Esophagus (tissue), 2 donors: ENCODE data around the gene CCDC87. TPM values are rescaled to one million over a fixed set of nuclear protein-coding genes. Genes with fewer than 3 reads are reported as not detected.
A peak's percentile ranks its signal among the peaks of the same experiment; 100 is the strongest.
"Not testable (repeated sequence)": the region's sequence is repeated elsewhere in the genome, so short reads cannot be mapped to it uniquely, and the experiment has no call there.

Source experiments
- H3K27ac ChIP-seq, 2 donors: one replicate each; pipeline ENCODE4 v1.5.1; 2013; ENCODE audit warnings: low read depth in 2 of 2, mild to moderate bottlenecking in 2 of 2, inconsistent platforms in 1 of 2, low read length in 1 of 2, moderate library complexity in 1 of 2
- H3K27me3 ChIP-seq, 2 donors: one replicate each; pipeline ENCODE4 v1.6.1; 2013; ENCODE audit warnings: low read length in 2 of 2, control low read depth in 1 of 2, mild to moderate bottlenecking in 1 of 2; ENCODE audit not compliant: insufficient read depth in 2 of 2, control insufficient read depth in 1 of 2
- H3K36me3 ChIP-seq, 2 donors: one replicate each; pipeline ENCODE4 v1.6.1; 2013; ENCODE audit warnings: low read length in 1 of 2; ENCODE audit not compliant: control insufficient read depth in 2 of 2, insufficient read depth in 2 of 2
- H3K4me1 ChIP-seq, 2 donors: one replicate each; pipeline ENCODE4 v1.6.1; 2013; ENCODE audit warnings: low read length in 1 of 2; ENCODE audit not compliant: control insufficient read depth in 2 of 2, insufficient read depth in 2 of 2
- H3K4me3 ChIP-seq, 2 donors: one replicate each; pipeline ENCODE4 v1.5.1; 2013; ENCODE audit warnings: low read length in 2 of 2, mild to moderate bottlenecking in 2 of 2, low read depth in 1 of 2, moderate library complexity in 1 of 2
- H3K9me3 ChIP-seq, 2 donors: one replicate each; pipeline ENCODE4 v1.6.1; 2013; ENCODE audit warnings: mild to moderate bottlenecking in 2 of 2, low read depth in 1 of 2, low read length in 1 of 2, moderate library complexity in 1 of 2; ENCODE audit not compliant: control insufficient read depth in 2 of 2, insufficient read depth in 1 of 2
- WGBS, 2 donors: extraction: QIAGEN DNeasy Blood & Tissue Kit; methylation state at CpG; one replicate each; pipeline ENCODE4 v1.1.7; 2013; 5-methylcytosine and 5-hydroxymethylcytosine counted together
- polyA plus RNA-seq, 2 donors: library from polyadenylated mRNA; stranded (reverse); fragments of 200-250 nt; gene quantifications; one replicate each; pipeline ENCODE4 v1.2.3, GENCODE V29; 2013
- donor health status: healthy with polysubstance abuse.
- donor health status: Bipolar disorder and iron deficiency.

The CCDC87 gene
- polyA plus RNA-seq, 2 donors = 0.09 to 0.12 TPM

DNA sequence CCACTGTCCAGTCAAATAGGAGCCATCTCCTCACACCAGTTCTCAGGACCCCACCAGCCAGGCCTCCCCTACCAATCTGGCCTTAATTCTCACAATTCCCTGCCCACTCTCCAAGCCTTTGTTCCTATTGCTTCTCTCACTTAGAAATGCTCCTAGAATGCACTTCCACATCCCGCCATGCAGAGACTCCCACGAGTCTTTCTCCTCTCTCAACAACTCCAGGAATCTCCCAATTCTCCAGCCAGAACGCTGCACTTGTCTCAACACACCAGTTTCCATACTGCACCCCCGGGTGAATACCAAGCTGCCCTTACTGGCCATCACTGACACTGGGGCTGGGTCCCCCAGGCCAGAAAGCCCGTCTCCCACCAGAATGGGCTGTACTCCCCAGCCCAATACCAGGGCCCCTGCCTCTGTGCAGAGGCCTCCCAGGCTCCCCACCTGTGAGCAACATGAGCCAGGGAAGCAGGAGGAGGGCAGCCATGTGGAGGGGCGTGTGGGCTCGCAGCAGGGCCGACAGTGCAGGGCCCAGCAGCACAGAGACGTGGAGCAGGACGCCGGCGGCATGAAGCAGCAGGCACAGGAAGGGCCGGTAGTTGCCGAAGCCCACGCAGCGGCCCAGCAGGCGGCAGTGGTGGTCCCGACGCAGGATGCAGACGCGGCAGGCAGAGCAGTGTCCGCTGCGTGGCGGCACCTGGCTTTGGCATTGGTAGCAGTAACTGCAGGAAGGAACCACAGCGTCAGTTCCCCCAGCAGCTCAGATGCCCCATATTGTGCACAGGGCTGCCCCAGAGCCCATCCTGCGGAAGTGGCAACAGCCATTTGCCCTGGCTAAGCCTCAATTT lies 49.4 kb downstream of the CCDC87 start:
- 46 to 51% methylated on average over 26 of the region's 26 CpGs for WGBS, 2 donors
- H3K36me3 ChIP-seq = peaks cover 6 to 25% of the 10 kb centered on the region in 2 donors
- H3K4me1 ChIP-seq = peaks cover 0 to 7% of the 10 kb centered on the region in 2 donors
- H3K4me3 ChIP-seq = no peak overlapping the region
- H3K9me3 ChIP-seq = no peaks in the 10 kb centered on the region
- no peaks in the 10 kb centered on the region for H3K27me3 ChIP-seq
- H3K27ac ChIP-seq = peak overlapping the region; percentile 37 to 41

DNA sequence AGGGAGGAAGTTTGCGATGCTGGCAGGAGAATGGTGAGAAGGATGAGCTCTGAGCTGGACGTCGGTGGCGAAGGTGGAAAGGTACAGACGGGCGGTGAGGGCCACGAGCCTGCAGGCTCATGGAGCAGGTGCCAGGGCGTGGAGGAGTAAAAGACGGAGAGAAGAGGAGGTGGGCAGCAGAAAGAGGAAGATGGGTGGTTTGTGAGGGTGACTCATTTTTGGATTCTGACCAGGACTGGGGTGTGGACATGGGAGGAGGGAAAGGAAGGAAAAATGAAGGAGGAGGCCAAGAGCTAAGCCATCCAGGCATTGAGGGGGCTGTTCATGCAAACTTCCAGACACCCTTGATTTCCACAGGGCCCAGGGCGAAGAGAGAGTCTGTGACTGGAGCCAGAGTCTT lies 50.5 kb downstream of the CCDC87 start:
- peak overlapping the region in 1 of 2 donors; percentile 3 for H3K27ac ChIP-seq
- H3K36me3 ChIP-seq = peaks cover 6 to 25% of the 10 kb centered on the region in 2 donors
- WGBS, 2 donors = 76 to 83% methylated on average over 10 of the region's 10 CpGs
- no peak overlapping the region for H3K4me3 ChIP-seq
- H3K27me3 ChIP-seq = no peaks in the 10 kb centered on the region
- H3K9me3 ChIP-seq = no peaks in the 10 kb centered on the region
- peaks cover 0 to 7% of the 10 kb centered on the region in 2 donors for H3K4me1 ChIP-seq

DNA sequence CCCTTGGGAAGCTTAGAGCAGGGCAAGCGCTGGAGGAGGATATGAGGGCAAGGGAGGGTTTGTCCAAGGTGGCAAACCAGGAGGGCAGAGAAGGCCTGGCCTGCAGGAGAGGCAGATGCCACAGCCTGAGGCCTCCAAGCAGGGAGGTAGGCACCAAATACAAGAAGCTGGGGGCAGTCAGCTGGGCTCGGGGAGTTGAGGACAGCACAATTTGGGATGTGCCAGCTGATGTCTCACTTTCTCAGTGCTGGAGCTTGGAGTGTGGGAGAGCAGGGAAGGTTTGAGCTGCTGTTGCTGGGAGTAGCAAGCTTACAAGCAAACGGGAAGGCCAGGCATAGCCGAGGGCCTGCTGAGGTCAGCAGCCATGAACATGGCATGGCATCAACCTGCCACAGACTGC lies 51.0 kb downstream of the CCDC87 start:
- Histone ChIP-seq H3K4me3 (no peak overlapping the region), H3K9me3 (no peaks in the 10 kb centered on the region), H3K27me3 (no peaks in the 10 kb centered on the region), H3K4me1 (peaks cover 0 to 7% of the 10 kb centered on the region in 2 donors), H3K27ac (peak overlapping the region in 1 of 2 donors; percentile 3), H3K36me3 (peaks cover 6 to 25% of the 10 kb centered on the region in 2 donors)
- WGBS, 2 donors = 79 to 81% methylated on average over 4 of the region's 4 CpGs

DNA sequence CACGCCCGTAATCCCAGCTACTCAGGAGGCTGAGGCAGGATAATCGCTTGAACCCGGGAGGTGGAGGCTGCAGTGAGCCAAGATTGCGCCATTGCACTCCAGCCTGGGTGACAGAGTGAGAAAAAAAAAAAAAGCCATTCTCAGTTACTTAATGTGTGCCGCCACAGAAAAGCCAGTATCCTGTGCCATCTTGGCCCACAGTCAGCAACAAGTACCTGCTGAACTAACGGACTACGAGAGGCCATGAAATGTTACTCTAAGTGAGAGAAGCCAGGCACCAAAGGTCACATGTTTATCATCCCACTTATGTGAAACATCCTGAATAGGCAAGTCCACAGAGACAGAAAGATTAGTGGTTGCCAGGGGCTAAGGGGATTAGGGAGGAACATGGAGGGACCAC lies 52.3 kb downstream of the CCDC87 start:
- H3K27me3 ChIP-seq, H3K27ac ChIP-seq, H3K9me3 ChIP-seq, H3K4me3 ChIP-seq, H3K4me1 ChIP-seq: not testable (repeated sequence)
- H3K36me3 ChIP-seq = peaks cover 6 to 25% of the 10 kb centered on the region in 2 donors
- WGBS, 2 donors = 83 to 89% methylated on average over 6 to 8 of the region's 8 CpGs

Other genes starting within 250 kb of the CCDC87 start
- gene BRMS1, start 248.0 kb downstream of the CCDC87 start, polyA plus RNA-seq = 10 to 100 TPM; 44.1 to 49.9 TPM
- gene B4GAT1, start 245.4 kb downstream of the CCDC87 start, polyA plus RNA-seq = 1 to 10 TPM; 4.9 to 7.0 TPM
- gene SLC29A2, start 221.3 kb downstream of the CCDC87 start, polyA plus RNA-seq = 1 to 10 TPM; 4.7 to 7.8 TPM
- gene NPAS4, start 172.0 kb downstream of the CCDC87 start, polyA plus RNA-seq = under 1 TPM; 0.16 to 0.31 TPM
- gene MRPL11, start 154.2 kb downstream of the CCDC87 start, polyA plus RNA-seq = 10 to 100 TPM; 27.2 to 51.1 TPM
- 1 to 10 TPM; 5.5 to 7.8 TPM for gene PELI3, start 126.2 kb downstream of the CCDC87 start, polyA plus RNA-seq
- gene DPP3, start 112.6 kb downstream of the CCDC87 start, polyA plus RNA-seq = 10 to 100 TPM; 16.3 to 29.6 TPM
- gene BBS1, start 82.4 kb downstream of the CCDC87 start, polyA plus RNA-seq = 10 to 100 TPM in 1 of 2 donors, 1 to 10 TPM in 1; 9.3 to 15.3 TPM
- gene ZDHHC24, start 47.0 kb downstream of the CCDC87 start, polyA plus RNA-seq = 1 to 10 TPM; 5.9 to 6.0 TPM
- gene ACTN3, start 46.2 kb downstream of the CCDC87 start, polyA plus RNA-seq = under 1 TPM; 0.02 TPM
- gene CTSF, start 24.5 kb downstream of the CCDC87 start, polyA plus RNA-seq = 10 to 100 TPM in 1 of 2 donors, 1 to 10 TPM in 1; 4.2 to 10.2 TPM
- gene CCS, start 122 bp upstream of the CCDC87 start, polyA plus RNA-seq = 10 to 100 TPM; 27.9 to 39.8 TPM
- 10 to 100 TPM; 20.6 to 34.2 TPM for gene RBM14, start 23.6 kb upstream of the CCDC87 start, polyA plus RNA-seq
- 10 to 100 TPM; 54.6 to 80.8 TPM for gene RBM4, start 45.6 kb upstream of the CCDC87 start, polyA plus RNA-seq
- gene RBM4B, start 84.8 kb upstream of the CCDC87 start, polyA plus RNA-seq = 10 to 100 TPM; 12.0 to 12.8 TPM
- gene SPTBN2, start 136.2 kb upstream of the CCDC87 start, polyA plus RNA-seq = 10 to 100 TPM; 61.3 to 63.4 TPM